DMS114 treated with DMSO at 0.1 percent for 48 hours (cell line): ENCODE data around the gene SOX6.
"Not testable (repeated sequence)": the region's sequence is repeated elsewhere in the genome, so short reads cannot be mapped to it uniquely, and the experiment has no call there.

Experiments used
- DNase-seq: peaks from one replicate; lab custom pipeline; 2025; ENCODE audit not compliant: unreplicated experiment; lab: John Stamatoyannopoulos, UW

SOX6 gene

DNA sequence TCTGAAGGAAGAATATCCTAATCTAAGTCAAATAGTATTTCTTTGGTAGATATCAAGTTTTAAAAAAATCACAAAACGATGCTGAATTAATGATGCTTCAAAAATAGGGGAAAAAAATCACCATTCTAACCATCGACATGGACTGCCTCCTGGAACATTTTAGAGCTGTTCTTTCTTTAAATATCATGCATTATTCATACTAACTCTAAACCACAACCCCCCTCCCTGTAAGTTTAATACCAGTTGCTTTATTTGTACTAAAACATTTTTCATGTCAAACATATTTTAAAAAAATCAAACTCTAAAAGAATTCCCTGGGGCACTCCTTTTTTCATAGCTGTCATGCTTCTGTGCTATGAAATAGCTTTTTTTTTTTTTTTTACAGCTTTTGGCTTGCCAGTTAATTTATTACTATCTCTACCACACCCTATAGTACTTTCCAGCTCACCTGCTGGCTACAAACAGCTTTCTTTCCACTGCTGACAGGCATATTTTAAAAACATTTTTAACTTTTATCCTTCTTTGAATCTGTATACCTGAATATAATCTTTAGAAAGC, 256.9 kb downstream of the SOX6 start:
- DNase-seq: no peak

DNA sequence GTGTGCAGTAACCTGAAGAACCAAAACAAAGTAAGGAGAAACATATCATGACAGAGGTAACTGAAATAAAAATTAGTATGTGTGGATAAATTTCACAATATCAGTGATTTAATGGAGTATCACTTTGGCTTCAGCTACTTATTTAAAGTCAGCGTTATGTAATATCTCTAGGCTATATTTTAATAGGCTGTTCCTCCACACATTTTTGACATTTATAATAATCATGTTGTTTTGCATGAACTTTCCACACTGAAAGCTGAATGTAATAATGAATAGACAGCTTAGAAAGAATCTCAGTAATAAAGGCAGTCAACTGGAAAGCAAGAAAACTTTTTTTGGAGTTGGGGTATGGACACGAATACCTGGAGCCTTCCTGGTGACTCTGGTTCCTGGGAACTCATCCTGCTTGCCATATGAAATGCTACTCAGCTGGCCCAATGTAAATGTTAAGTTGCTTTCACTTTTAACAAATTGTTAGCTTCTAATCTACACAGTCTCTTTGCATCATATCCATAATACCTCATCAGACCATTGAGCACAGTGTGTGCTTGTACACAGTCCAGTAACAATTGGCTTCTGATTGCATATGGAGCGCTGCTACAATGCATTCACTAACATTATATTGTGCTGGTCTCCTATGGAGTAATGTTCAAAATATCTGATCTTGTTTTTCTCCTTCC, 257.7 kb downstream of the SOX6 start:
- DNase-seq: no peak

DNA sequence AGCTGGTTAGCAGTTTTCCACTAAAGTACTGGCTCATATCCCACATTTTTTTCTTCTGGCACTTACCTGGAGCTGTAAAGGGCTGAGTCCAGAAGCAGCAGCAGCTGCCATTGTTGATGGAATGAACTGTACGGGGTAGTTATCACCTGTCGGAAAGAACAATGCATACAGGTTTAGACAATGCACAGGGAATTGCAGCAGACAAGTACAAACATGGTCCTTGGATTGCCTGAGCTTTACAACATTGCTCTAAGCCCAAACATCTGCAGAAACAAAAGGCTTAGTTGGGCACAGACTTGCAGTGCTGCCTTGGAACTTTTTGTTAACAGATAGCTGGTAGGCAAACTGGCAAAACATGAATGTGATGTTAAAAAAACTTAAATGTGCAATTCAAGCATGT, 258.8 kb downstream of the SOX6 start:
- DNase-seq: no peak

DNA sequence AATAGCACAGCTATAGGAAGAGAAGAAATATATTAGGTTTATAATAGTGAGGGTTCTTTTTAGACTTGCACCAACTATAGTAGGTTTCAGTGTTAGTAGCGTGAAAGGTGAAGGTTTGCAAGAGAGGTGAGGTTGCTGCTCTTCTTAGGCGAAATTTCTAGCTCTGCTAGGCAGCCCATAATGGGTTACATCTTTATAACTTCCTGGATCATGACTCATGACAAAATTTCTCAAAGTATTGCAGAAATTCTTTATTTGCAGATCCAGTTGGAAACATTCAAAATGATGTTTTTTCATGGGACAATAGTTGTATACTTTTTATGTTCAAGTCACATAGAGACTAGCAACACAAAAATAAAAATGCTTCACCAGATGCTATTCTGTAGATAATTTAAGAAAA, 260.0 kb downstream of the SOX6 start:
- no peak for DNase-seq

DNA sequence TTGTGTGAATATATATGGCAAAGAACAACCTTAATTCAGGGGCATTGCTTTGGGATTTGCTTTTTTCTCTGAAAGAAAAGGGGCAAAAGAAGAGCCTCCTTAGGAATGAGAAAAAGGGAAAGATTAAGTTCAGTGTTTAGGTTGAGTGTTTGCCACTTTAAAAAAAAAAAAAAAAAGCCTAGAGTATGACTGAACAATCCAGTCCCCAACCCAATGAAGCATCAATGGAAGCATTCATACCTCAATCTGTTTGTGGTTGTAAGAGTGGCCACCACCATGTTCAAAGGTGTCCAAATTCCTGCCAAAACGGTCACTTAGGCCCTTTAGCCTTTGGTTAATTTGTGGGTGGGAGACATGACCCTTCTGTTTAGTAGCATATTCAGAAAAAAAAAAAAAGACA, 260.6 kb downstream of the SOX6 start:
- DNase-seq: no peak

DNA sequence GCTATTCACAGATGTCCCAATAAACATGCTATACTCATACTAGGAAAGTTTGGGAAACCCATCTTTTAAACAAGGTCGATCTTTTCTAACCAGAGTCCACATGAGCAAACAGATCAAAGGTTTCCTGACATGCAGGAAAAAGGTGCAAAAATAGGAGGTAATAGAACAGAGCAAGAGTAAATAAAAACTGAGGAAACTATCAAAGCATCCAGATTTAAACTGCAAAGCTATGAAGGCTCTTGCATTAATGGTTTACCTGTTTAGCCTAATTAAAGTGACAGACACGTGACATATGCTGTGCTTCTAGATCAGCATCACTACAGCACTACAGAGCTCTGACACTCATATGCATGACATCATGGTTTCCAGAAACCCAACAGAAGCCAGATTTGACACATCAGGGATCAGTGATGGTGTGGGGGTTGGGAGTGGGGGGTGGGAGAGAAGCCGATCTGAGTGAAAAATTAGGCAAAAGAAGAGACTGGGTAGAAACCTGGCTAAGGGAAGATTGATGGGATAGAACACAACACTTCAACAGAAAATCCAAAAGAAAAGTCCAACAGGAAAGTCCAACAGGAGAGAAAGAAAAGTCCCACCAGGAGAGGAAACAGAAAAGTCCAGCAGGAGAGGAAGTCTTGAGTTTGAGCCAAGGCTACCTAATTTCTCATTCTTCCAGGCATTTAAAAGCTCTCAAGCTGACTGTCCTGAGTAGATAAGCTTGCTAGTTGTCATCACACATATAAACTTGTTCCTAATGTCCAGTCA, 262.3 kb downstream of the SOX6 start:
- no peak for DNase-seq

DNA sequence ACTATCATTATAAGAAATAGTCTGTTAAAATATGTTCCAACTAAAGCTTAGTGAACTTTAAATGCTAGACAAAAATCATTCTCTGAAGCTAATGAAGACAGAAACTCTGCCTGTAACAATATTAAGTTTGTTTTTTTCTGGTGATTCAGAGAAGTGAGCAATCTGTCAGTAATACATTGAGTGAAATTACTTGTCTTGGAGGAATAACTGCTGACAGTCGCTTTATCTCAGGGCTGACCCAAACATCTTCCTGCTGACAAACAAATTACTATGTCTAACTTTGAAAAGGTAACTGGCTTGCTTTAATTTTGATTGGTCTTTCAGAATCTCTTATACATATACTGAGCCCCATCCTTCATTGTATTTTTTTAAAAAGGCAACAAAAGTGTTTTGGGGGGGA, 264.5 kb downstream of the SOX6 start:
- DNase-seq: no peak

DNA sequence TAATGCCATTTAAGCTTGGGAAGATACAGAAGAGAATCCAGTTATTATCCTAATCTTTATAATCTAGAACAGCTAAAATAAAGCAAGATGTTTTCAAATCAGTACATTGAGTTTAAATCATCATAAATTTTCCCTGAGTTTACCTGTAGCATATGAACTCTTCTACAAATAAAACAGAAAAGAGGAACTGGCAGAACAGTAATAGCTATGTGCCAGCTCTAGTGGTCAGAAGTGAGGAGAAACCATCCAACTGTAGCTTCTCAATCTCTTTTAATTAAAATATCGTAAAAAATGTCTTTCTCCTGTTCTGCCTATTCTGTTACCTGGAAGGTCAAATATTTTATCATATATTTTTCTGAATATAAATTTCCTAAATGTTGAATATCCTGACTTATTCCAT, 266.9 kb downstream of the SOX6 start:
- no peak for DNase-seq

DNA sequence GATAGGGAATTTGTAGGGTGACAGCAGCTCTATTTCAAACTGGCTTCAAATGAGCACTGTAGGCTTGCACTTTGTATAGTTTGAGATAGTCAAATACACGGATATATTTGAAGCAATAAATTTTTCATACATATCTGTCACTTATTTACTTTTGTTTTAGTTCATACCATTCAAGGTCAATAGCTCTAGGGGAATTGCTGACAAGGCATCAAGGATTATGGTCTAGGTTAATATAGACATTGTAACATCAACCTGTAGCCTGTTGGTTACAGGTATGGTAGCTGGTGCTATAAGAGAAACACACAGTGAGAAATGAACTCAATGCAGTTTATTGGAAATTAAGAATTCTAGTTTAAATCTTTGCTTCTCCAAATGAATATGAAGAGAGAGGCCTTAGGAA, 267.6 kb downstream of the SOX6 start:
- DNase-seq: no peak

DNA sequence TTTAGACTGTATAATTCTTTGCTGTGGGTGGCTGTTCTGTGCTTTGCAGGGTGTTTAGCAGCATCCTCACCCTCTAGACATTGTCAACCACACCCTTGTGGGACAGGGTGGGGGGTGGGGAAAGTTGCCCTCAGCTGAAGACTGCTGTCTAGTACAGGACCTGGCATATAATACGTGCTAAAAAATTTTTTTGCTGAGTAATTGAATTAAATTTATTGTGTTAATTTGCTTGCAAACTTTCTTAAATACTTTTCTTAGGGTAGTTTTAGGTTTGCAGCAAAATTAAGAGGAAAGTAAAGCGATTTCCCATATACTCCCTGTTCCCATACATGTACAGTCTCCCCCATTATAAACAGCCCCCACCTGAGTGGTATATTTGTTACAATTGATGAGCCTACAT, 268.5 kb downstream of the SOX6 start:
- DNase-seq: no peak

DNA sequence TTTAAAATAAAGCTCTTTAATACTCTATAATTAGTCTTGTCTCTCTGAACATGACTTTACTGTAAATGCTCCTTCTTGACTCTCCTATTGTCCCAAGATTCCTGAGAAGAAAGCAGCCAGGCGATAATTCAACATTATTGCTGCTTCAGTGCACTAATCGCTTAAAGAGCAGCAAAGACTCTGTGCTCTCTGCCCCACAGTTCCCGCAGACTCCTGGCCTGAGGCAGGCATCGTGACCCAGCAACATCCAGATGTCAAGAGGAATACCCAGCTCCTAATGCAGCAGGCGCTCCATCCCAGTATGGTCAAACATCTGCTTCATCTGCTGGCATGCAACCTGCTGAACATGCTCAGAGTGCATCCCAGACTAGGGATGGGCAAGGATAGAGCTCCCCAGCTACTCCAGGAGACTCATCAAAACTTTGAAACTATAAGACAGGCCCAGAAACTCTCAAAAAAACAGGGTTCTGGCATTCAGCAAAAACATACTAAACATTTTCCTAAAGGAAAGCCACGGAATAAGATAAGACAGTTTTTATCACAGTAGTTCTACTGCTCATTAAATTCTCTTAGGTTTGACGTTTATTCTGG, 270.0 kb downstream of the SOX6 start:
- DNase-seq: no peak

DNA sequence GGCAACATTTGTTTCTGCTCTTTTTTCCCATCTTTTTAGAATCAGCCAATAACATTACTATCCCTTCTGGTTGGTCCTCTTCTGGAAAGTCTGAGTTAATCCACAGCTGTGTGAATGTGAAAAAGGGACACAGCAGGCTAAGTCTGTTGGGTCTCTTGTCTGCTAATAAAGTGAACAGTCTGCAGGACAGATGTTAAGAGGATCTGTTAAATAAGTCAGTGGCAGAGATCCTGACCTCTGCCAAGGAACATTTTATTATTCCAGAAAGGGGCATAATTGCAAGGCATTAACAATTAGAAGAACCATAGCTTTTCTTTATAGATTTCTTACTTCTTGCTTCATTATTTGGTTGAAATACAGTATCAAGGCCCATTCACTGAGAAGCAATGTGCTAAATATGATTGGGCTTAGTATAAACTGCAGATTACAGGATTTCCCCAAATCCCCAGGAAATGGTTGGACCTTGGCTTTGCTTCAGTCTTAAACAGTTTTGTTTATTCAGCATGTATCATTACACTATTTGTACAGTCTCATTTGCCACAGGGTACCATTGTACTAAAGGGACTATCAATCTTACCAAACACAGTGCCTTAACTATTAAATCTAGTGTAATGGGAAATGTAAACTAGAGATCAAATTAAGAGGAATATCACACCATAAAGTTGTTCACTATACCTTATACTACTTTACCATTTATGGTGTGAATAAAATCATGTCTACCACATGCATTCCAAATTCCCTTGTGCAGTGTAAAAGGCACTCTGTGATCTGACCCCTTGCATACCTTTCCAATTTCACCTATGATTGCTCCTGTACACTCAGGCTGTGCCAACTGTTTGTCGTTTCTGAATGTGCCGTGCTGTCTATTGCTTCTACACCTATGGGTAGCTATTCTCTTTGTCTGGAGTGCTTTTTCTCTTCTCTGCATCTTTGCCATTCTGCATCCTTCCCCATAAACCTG, 274.0 kb downstream of the SOX6 start:
- DNase-seq: no peak

DNA sequence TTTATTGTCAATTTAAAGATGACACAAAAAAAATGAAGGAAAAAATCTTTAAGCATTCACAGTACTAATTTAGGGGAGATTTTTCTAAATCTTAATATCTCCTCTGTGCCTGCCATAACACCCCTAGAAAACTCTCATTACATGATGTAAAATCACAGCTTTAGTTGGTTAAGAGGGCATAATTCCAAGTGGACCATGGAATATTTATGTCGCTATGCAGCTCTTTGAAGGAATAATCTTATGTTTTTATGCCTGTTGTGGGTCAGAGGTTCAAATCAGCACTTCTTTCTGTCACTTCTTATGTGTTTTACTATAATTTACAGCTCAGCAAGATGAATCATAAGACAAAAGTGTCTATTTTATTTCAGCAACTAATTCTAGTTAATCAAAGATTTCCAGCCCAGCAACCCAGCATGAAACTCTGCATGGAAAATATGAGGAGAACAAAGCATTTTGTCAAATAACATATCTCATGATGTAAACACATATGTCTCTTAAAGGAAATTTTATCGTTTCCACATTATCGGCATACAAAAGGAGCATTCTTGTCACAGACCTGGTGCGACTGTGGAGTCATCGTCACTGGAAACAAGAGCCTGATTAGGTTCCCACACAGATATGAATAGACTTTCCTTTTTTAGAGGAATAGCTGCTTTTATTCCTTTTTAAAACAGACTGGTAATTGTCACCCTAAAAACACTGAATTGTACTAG, 274.8 kb downstream of the SOX6 start:
- no peak for DNase-seq

DNA sequence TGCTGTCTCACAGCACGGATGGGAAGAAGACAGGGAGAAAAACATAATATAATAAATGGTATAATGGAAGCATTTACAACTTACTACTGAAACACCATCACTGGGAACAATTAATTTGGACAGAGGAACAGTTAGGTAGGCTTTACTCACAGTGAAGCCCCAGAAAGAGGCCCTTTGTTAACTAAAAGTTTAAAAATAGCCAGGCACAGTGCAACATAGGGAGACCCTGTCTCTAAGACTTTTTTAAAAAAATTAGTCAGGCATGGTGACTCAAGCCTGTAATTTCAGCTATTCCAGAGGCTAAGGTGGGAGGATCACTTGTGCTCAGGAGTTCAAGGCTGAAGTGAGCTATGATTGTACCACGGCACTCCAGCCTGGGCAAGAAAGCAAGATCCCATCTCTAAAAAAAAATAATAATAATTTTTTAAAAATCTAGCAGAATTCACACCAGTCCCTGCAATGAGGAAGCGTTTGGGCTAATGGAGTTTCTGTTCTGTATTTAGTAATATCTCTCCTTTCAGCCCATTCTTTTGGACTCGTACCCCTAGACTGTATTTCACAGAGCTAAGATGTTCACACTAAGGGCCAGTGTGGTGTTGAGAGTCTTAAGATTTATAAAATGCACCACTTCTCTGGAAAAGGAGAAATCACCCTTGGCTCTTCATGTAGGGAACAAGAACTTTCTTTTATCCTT, 275.5 kb downstream of the SOX6 start:
- DNase-seq: no peak

DNA sequence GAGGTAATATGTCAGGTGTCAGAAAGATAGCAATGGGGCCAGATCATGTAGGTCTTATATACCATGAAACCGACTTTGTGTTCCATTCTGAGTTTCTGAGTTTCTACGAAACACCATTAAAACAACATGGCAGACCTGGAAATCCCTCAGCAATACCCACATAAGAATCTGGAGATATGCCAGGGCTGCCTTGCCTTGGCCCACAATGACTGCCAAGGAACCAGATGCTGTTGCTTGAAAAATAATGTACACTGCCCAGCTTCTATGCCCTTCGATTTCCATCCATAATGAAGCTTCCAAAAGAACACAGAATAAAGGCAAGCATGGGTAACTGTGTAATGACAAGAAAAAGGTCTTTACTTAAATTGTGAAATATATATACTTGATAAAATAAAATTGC, 277.4 kb downstream of the SOX6 start:
- DNase-seq: no peak

DNA sequence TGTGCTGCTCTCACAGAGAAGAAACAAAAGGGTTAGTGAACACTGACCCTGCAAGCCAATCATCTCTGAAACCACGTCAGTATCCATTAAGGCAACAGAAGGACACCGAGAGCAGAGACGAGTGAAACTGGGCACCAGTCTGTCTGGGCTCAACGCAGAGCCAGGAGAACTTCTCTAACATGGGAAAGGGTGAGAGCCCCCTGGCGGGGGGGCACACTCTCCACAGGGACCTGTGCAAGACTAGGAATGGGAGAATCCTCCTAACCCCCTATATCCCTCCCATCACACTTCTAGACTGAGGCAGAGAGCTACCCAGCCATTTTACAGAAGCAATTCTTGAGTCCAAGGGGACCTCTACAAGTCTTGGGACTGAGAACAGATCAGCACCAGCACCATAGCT, 285.8 kb downstream of the SOX6 start:
- DNase-seq: no peak

DNA sequence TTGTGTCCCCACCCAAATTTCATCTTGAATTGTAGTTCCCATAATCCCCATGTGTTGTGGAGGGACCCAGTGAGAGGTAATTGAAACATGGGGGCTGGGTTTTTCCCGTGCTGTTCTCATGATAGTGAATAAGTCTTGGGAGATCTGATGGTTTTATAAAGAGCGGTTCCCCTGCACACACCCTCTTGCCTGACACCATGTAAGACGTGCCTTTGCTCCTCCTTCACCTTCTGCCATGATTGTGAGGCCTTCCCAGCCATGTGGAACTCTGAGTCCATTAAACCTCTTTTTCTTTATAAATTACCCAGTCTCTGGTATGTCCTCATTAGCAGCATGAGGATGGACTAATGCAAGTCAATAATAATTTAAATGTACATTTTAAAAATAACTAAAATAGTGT, 289.1 kb downstream of the SOX6 start:
- not testable (repeated sequence) for DNase-seq

DNA sequence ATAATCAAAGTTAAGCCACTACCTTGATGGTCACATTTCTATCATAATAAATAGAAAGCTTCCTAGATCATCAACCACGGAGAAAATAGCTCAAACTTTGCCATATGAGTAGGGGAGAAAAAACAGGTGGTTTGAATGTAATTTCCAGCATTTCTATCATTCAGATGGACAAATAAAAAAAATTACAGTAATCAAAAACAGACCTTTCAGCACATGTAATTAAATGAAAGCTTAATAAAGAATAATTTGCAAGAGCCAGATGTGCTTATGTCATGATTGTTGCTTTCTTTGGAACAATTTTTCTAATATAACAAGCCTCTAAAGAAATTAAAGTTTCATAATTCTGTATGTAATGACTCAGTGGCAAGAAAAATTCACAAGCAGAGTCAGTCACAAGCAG, 297.0 kb downstream of the SOX6 start:
- no peak for DNase-seq

DNA sequence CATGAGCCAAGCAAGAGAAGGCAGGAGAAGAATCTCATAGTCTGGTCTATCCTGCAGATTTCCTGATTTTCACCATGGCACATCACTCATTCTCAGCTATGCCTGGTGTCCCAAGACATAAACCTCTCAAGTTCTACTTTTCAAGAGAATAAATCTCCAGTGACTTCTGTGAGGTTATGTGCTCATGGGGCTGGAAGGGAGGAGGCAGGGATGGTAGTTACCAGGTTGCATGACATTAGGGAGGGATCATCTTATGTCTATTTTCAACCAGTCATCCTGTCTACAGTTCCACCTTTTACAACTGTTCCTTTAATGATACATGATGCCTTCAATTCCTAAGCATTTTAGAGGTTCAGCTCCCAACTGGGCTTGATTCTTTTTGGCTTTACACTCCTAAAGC, 297.7 kb downstream of the SOX6 start:
- no peak for DNase-seq

DNA sequence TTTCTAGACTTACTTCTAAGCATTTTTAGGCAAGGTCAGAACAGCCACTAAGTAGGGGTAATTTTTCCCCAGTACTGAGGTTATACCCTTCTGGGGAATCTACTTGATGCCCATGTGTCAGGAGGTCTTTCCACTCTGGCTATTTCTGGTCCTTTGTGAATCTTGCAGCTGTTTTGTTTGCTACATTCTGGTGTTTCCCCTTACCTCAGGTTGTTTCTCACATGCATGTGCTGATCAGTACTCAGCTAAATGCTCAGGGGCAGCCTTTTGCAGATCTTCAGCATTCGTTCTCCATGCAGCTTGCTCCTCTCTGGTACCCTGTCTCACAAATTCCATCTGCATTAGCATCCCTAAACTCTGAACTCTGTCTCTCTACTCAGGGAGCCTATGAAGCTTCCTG, 303.6 kb downstream of the SOX6 start:
- DNase-seq: no peak
